Activated CD8-positive, alpha-beta memory T cell treated with anti-CD3 and anti-CD28 coated beads, Interleukin-2, amount 50 U/mL, for 4 hours (primary cell): ENCODE results near the gene NTN1.
"Not testable (repeated sequence)": the region's sequence is repeated elsewhere in the genome, so short reads cannot be mapped to it uniquely, and the experiment has no call there.

ENCODE experiments used
- DNase-seq: peaks from one replicate; pipeline ENCODE4 v3.0.0-alpha.2; 2020

Gene NTN1

DNA sequence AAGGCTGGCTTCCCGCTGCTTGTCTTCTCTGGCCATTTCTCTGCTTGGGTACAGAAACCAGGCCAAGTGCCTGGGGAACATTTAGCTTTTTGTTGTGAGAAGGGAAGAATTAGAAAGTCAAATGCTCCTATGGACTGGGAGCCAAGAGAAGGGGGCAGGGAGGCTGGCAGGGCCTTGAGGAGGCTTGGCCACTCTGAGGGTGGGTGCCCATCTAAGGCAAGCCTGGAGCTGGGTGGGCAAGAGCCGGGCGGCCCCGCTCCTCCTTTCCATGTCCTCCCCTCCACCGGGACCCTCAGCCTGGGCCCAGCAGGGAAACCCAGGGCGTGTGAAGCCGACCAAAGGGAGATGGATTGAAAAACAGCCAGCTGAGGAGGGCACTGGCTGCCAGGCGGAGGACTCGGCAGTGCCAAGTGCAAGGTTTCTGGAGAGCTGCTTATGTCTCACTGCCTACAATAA, 69.4 kb downstream of the NTN1 start:
- no peak for DNase-seq

DNA sequence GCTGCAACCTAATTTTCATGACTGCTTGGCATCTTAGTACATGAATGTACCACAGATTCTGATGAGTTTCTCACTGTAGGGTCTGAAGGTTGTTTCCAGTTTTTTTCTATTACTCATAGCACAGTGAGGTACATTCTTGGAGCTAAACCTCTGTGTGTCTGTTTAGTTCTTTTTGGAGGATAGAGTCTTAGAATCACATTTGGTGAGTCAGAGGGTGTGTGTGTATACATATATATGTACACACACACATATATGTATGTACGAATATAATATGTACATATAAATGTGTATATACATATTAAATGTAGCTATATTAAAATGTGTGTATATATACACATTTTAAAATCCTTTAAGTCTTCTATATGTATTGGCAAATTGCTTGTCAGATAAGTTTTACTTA, 72.9 kb downstream of the NTN1 start:
- no peak for DNase-seq

- DNase-seq, result no peak
Observed at GRCh38 chr17:9095390-9095789, 74.1 kb downstream of the NTN1 start.

DNA sequence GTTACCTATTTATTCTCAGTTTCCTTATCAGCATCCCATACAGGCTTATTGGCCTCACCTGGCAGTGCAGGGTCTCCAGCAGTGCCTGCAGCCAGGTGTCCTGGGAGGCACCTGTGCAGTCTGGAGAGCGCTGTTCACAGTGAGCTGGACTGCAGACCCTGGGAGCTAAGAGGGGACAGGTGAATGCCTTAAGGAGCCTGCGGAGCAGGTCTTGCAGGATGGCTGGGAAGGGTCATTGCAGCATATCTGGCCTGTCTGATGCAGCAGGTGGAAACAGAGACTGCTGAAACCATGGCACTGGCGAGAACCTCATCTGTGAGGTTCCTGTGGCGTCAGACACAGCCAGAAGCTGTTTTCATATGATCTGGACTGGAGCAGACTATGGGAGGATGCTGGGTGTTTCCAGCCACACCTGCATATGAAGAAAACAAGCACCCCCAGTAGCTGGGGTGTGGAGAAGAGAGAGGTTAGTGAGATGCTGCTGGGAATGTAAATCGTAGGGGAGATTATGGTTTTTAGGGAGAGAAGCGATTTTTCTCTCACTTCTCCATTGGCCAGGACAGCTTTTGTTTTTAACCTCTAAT, 77.0 kb downstream of the NTN1 start:
- DNase-seq, result no peak

DNA sequence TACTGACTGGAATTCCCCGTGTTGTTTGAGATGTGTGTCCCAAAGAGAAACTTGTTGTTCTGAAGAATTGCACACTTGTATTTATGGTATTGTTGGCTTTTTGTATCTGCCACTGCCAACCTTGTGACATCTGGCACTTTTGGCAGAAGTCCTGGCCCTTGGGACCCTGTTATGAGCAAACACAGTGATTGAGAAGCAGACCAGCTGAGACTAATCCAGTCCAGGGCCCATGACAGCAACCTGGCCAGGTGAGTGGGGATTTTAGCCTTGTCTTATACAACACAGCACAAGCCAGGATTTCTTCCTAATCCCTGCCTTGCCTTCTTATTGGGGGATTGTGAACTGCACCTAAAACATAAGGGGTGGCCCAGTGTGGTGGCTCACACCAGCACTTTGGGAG, 80.0 kb downstream of the NTN1 start:
- DNase-seq, result no peak

GRCh38 chr17:9103193-9103592, 81.9 kb downstream of the NTN1 start:
- not testable (repeated sequence) for DNase-seq

- DNase-seq, result no peak
Observed at GRCh38 chr17:9104370-9105041, 83.2 kb downstream of the NTN1 start.

DNA sequence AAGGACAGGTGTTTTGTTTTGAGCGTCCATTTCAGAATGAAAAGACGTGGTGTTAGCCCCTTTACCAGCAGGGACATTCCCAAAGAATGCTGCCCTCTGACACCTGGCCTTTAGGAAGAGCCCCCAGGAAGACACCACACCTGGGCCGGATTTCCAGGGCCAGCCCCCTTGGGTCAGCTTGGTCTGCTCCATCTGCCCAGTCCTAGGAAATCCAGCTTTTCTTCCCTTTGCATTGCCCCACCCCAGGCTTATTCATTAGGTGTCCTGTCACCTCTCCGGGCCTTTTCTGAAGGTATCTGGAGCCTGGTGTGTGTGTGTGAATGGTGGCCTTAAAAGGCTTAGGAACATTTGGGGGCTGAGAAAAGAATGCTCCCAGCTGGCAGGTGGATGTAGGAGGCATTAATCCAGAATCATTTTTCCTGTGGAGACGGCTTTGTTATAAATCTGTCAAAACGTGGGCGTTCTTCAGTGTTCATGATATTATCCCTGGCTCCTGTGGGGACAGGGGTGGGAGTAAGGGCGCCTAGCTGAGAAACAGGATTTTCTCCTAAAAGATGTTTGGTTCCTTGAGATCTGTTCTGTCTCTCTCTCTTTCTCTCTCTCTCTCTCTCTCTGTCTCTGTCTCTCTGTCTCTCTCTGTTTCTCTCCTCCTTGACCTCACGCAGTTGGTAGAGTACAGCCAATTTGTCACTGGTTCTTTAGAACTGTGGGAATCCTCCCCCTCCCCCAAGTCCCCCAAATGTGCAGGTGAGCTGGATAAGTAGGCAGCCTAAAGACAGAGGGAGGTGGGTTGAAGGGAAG, 84.0 kb downstream of the NTN1 start:
- no peak for DNase-seq

DNA sequence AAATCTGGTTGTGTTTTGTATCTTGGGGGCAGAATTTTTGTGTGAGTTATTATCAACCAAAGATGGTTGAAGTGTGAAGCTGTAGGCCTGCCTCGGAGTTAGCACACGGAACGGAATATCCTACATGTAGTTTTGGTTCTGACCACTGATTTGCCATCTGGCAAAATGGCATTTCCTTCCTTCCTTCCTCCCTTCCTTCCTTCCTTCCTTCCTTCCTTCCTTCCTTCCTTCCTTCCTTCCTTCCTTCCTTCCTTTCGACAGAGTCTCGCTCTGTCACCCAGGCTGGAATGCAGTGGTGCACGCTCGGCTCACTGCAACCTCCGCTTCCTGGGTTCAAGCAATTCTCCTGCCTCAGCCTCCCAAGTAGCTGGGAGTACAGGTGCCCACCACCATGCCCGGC, 85.0 kb downstream of the NTN1 start:
- DNase-seq, result not testable (repeated sequence)

GRCh38 chr17:9107527-9107926, 86.2 kb downstream of the NTN1 start:
- DNase-seq, result no peak

- no peak for DNase-seq
Observed at GRCh38 chr17:9108146-9108545, 86.8 kb downstream of the NTN1 start.

GRCh38 chr17:9109933-9110332, 88.6 kb downstream of the NTN1 start:
- DNase-seq, result no peak

DNA sequence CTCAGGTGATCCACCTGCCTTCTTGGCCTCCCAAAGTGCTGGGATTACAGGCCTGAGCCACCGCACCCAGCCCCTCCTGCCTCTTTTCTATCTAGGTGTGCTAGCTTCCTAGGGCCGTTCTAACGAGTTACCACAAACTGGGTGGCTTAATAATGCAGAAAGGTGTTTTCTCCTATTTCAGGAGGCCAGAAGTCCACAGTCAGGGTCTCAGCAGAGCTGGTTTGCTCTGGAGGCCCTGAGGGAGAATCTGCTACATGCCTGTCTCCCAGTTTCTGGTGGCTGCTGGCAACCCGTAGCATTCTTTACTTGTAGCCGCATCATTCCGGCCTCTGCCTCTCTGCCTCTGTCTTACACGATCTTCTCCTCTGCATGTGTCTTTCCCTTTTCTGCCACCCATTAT, 89.2 kb downstream of the NTN1 start:
- DNase-seq, result no peak

DNA sequence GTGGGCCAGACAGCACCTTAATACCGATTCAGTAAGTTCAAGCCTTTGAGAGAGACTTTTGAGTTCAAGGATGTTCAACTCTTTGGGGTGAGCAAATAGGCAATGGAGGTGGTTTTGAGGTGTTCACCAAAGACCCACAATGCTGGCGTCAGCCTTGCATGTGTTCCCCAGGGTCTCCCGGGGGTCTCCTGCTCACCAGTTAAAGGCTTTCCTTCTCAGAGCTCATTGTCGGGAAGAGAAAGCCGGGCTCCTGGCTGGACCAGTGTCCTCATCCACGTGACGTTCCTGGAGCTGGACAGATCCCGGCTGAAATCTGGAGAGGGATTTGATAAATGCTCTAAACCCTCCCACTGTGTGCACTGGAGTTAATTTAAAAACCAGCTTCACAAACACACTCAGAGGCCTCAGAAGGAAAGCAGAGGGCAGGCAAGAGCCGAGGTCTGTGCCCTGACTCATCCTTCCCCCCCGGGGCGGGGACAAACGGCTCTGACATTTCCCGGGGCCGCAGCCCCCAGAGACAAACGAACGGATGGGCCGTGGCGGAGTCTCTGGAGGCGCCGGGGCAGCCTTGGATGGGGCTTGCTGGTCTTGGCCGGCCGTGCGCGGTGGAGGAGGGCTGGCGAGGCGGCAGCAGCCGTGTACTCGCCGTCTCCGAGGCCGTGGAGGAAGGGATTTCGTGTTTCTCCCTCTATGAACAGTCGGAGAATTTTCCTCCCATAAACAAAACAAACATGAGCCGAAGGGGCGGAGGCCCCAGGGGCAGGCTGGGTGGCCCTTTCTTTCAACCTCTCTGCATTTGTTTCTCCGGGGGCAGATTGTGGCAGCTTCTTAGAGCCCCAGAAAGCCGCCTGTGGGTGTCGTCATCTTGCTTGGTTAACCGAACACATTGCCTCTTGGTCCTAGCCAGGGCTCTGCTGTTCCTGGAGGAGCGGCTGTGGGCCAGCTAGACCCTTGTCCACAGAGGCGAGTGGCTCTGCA, 94.2 kb downstream of the NTN1 start:
- DNase-seq, result peak; percentile 61

DNA sequence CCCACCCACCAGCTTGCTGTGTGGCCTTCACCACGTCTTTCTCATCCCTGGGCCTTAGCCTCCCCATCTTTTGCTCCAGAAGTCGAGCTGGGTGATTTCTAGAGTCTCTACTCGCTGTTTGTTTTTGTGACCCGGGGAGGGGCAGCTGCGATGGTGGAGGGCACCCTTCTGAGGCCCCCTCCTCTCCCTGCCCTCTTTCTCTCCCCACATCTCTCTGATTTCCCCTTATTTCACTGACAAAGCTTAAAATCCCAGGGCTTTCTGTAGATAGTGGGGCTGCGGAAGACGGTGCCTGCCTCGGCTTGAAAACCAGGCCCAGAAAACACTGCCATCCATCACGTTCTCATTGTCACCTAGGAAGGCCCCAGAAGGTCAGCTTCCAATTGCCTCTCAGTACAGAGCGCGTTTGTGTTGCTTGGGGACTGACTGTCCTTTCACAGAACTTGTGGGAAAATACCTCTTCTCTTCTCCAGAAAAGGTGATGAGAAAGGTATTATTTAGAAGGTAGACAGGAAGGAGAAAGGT, 95.1 kb downstream of the NTN1 start:
- DNase-seq, result no peak

DNA sequence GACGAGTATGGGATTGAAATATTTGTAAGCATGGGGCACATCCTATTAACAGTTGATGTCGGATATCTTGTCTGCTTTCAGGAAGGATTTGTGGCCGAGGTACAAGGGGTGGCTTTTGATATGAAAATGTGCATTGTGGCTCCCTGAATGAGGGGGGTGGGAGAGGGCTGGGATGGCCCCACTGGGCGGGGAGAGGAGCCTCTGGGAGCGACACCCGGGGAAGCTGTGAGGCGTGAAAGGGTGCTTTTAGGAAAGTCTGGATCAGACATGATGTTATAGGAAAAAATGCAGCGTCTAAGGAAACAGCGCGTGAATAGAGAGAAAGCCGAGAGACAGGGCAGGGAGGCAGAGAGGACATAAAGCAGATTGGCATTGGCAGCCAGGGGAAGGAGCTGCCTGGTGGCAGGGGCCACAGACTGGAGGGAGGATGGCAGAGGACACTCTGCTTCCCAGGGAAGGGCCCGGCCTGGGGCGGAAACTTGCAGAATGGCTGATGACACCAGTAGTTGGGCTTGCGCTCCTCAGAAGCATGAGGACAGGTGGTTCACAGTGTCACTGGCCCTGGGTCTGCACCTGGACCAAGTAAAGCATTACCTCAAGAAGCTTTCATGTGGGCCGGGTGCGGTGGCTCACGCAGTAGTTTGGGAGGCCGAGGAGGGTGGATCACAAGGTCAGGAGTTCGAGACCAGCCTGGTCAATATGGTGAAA, 95.7 kb downstream of the NTN1 start:
- no peak for DNase-seq

DNA sequence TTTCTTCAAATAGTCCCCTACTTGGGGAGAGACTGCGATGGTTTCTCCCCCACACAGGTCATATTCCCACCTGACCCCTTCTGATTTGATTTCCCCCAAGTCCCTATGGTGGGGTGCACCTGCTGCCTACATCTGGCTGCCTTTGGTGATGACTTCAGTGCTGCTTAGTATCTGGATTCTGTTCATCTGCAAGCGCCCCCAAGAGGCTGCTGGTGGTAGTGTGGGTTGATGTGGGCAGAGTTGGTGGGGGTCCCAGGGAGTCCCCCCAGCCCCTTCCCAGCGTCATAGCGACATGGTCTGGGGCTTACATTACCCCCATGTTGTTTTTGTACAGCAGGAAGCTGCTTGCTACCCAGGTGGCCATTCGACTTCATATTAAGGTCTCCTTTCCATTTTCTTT, 99.2 kb downstream of the NTN1 start:
- DNase-seq, result no peak

DNA sequence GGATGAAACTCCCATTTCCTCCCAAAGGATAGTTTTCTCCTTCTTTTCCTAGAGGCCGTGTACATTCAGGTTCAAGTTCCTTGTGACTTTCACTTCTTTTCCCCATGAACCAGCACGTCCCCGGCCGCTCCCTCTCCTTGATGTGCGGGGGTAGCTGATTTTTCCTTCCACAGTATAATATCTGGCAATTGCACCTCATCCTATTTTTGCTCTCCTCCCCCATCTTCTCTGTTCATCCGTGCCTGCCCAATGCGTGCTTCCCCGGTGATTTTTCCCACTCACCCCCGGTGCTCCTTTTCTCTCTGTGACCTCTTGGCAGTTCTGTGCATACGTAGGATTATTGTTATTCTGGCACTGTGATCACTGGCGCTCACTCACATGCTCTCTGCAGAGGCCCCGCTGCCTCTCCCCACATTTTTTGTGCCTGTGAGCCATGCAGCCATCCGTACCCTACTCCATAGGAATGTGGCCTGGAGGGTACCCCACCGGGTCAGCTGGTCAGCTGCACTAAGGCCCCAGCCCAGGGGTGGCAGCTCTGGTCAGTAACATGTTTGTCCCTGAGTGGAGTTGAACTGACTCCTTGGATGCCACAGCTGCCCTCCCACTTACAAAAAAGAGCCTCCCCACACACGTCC, 100.0 kb downstream of the NTN1 start:
- no peak for DNase-seq

DNA sequence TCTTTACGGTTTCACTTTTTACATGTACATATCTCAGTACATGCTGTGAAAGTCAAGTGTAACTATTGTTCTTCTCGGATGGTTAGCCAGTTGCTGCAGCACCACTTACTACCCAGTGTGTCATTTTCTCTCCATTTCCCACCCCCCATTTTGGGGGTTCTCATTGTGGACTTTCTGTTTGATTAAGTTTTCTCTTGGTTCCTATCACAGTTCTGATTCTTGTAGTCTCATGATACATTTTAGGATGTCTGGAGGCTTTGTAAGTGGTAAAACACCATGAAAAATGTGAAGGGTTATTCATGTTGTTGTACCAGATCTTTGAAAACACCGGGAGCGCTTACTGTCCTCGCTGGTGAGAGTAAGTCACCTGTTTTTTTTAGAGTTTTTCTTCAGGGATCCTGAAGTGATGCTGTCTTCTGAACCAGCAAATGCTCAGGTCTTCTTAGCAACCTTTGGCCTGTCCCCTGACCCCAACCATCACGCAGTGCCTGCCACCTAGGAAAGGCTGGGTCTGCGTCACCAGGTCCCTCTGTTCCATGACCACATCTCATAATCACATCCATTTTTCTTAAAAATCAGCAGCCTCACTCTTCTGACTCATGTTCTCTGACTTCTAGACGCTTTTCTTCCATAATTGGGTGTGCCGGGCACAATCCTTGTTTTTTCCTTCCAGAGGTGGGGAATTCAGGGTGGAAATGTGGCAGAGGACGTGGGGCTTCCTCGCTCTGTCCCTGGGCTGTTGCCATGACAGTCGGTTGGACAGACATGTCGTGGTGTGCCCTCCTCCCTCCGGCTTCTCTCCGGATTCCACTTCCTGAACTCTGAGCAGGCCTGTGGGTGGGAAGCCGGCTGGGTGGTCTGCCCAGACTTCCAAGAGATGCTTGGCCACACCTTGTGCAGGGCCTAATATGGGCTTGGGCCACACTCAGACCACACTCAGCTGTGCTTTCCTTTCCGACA, 102.6 kb downstream of the NTN1 start:
- no peak for DNase-seq

GRCh38 chr17:9124554-9124935, 103.2 kb downstream of the NTN1 start:
- no peak for DNase-seq
